Body of pancreas (tissue), 4 donors: ENCODE measurements around the gene SYT9. TPM values are rescaled to one million over a fixed set of nuclear protein-coding genes. Genes with fewer than 3 reads are reported as not detected.

Experiments used
- ATAC-seq: fragments of 150-250 bp; one replicate; pipeline ENCODE4 v1.9.1; 2016
- DNase-seq, 4 donors: peaks; one replicate each; pipeline ENCODE4 v3.0.0-alpha.2; 2019
- H3K27ac ChIP-seq, 4 donors: fragments of 200-600 bp; sonication (generic); 1 replicate in 3 of 4; 2 replicates in 1 of 4; pipeline versions ENCODE4 v1.5.1 to v1.6.1; 2016 to 2019; ENCODE audit warnings: mild to moderate bottlenecking in 1 of 4, mixed read lengths in 1 of 4, moderate library complexity in 1 of 4
- H3K27me3 ChIP-seq, 2 donors: fragments of 200-600 bp; sonication (generic); one replicate each; pipeline ENCODE4 v1.6.0; 2016; ENCODE audit warnings: mild to moderate bottlenecking in 1 of 2
- H3K36me3 ChIP-seq, 2 donors: fragments of 200-600 bp; sonication (generic); replicated peaks in 1 of 2; 2 replicates each; pipeline ENCODE4 v1.5.1; 2016; ENCODE audit warnings: low read depth in 2 of 2; ENCODE audit not compliant: insufficient read depth in 1 of 2
- H3K4me1 ChIP-seq: fragments of 200-600 bp; sonication (generic); one replicate; pipeline ENCODE4 v1.6.0; 2016
- H3K4me3 ChIP-seq, 2 donors: fragments of 200-600 bp; sonication (generic); 1 replicate in 1 of 2; 2 replicates in 1 of 2; pipeline ENCODE4 v1.5.1; 2016 to 2019
- H3K9me3 ChIP-seq, 3 donors: fragments of 200-600 bp; sonication (generic); 1 replicate in 2 of 3; 2 replicates in 1 of 3; pipeline ENCODE4 v1.5.1; 2016
- POLR2A ChIP-seq, 3 donors: fragments of 450-650 bp; IDR thresholded peaks; one replicate each; pipeline ENCODE4 v1.6.1; 2016; ENCODE audit warnings: antibody characterized with exemption in 3 of 3, mild to moderate bottlenecking in 2 of 3
- WGBS, 2 donors: methylation state at CpG; one replicate each; pipeline ENCODE4 v1.1.5; 2017; 5-methylcytosine and 5-hydroxymethylcytosine counted together
- intact Hi-C: fragments of 100-400 bp; cut with DNase I; formaldehyde crosslinking; loops from one replicate; pipeline ENCODE4 v1.15.1; 2023
- total RNA-seq, 2 donors: library from RNA; depleted of rRNA; stranded (reverse); fragments of >200 nt; gene quantifications; one replicate each; pipeline ENCODE4 v1.1.0, GENCODE V29; 2016
- TF ChIP-seq, protein P1 (sequence below), 7 experiments: fragments of 450-650 bp in 4 of 7; fragments of 200-600 bp in 3 of 7; sonication (generic) in 3 of 7; IDR thresholded peaks; one replicate each; pipeline ENCODE4 v1.5.1; 2016 to 2019; ENCODE audit warnings: antibody characterized with exemption in 7 of 7

The SYT9 gene
- total RNA-seq, 2 donors from 2014 or later, result 1.0 TPM; not detected in 1

DNA sequence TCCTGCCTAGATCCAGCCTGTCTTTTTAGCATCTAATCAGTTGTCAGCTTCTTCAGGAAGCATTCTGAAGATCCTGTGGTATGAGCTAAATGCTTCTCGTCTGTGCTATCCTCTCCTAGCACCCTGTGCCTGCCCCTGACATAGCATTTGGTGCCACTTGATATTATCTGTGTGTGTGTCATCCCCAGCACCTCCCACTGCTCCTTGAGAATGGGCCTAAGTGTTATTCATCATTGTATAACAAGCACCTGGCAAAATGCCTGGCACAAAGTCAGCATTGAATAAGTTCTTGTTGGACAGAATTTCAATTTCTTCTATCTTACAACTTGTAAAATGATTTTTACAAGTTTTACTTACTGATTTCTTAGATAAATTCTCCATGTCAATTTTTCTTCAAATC is 205.5 kb downstream of the SYT9 start:
- Histone ChIP-seq H3K36me3 (no peaks in the 10 kb centered on the region), H3K9me3 (no peaks in the 10 kb centered on the region), H3K4me3 (no peak overlapping the region), H3K4me1 (no peaks in the 10 kb centered on the region), H3K27me3 (no peaks in the 10 kb centered on the region), H3K27ac (no peak overlapping the region)
- ATAC-seq (no peak), DNase-seq (no peak)
- WGBS, 2 donors, result 60 to 95% methylated on average over 1 of the region's 1 CpG
- intact Hi-C loops, result no loop called here
- TF ChIP-seq, protein P1, sequence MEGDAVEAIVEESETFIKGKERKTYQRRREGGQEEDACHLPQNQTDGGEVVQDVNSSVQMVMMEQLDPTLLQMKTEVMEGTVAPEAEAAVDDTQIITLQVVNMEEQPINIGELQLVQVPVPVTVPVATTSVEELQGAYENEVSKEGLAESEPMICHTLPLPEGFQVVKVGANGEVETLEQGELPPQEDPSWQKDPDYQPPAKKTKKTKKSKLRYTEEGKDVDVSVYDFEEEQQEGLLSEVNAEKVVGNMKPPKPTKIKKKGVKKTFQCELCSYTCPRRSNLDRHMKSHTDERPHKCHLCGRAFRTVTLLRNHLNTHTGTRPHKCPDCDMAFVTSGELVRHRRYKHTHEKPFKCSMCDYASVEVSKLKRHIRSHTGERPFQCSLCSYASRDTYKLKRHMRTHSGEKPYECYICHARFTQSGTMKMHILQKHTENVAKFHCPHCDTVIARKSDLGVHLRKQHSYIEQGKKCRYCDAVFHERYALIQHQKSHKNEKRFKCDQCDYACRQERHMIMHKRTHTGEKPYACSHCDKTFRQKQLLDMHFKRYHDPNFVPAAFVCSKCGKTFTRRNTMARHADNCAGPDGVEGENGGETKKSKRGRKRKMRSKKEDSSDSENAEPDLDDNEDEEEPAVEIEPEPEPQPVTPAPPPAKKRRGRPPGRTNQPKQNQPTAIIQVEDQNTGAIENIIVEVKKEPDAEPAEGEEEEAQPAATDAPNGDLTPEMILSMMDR (IDR thresholded peaks at IDR 0.05), result no peak
- no peak for TF ChIP-seq POLR2A (IDR thresholded peaks at IDR 0.05)

DNA sequence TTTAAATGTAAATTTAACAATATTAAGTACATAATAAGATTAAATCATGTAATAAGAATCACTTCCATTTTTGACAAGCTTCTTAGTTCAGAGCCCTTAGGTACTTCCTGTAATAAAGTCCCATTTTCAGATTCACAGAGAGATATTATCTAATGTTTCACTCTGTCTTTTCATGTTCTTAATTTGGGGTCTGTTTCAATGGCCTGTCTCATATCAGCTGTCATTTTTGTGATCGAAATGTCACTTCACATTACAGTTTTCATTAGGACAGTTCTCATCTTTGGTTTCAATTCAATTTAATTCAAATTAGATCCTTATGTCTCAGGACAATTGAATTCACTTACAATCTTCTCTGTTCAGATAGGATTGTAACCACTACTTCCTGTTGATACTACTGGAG is 211.0 kb downstream of the SYT9 start:
- Histone ChIP-seq H3K36me3 (no peaks in the 10 kb centered on the region), H3K9me3 (no peaks in the 10 kb centered on the region), H3K27me3 (no peaks in the 10 kb centered on the region), H3K4me1 (no peaks in the 10 kb centered on the region), H3K4me3 (no peak overlapping the region), H3K27ac (no peak overlapping the region)
- no peak for ATAC-seq
- TF ChIP-seq POLR2A (IDR thresholded peaks at IDR 0.05), result no peak
- TF ChIP-seq, protein P1 (IDR thresholded peaks at IDR 0.05), result no peak
- 93 to 97% methylated on average over 1 of the region's 1 CpG for WGBS, 2 donors
- intact Hi-C loops, result no loop called here
- no peak for DNase-seq

DNA sequence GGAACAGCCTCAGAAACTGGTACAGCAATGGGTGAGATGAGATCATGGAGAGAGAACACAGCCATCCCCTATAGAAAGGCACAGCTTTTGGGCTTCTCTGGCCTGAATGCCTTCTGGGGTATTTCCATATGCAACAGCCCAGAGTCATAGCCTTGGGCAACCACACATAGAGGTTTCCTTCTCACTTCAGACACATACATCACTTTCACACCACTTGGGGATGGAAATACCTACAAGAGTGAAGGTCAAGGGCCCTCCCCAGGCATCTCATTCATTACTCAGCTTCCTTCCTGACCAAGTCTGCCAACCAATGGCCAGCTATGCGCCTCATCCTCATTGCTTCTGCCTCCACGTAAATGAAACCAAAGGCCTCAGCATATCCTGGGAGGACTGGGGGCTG is 215.9 kb downstream of the SYT9 start:
- no peak for TF ChIP-seq POLR2A (IDR thresholded peaks at IDR 0.05)
- TF ChIP-seq, protein P1 (IDR thresholded peaks at IDR 0.05), result no peak
- WGBS, 2 donors, result 83 to 84% methylated on average over 2 of the region's 2 CpGs
- DNase-seq (no peak), ATAC-seq (no peak)
- H3K4me1 ChIP-seq, result no peaks in the 10 kb centered on the region
- H3K36me3 ChIP-seq, result no peaks in the 10 kb centered on the region
- intact Hi-C loops, result no loop called here
- H3K4me3 ChIP-seq, result no peak overlapping the region
- H3K27me3 ChIP-seq, result no peaks in the 10 kb centered on the region
- no peaks in the 10 kb centered on the region for H3K9me3 ChIP-seq
- H3K27ac ChIP-seq, result no peak overlapping the region

DNA sequence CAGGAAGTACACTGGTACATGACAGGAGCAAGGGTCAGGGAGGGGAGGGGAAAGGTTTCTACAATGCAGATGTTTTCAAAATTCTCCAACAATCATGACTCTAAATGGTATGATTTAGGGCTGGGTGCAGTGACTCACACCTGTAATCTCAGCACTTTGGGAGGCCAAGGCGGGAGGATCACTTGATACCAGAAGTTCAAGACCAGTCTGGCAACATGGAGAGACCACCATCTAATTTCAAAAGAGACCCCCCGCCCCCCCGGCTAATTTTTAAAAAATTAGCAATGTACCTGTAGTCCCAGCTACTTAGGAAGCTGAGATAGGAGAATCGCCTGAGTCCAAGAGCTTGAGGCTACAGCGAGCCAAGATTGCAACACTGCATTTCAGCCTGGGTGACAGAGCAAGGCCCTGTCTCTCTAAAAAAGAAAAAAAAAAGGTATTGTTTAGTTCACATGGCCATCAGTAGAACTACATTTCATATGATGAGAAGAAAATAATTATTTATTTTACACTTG is 217.7 kb downstream of the SYT9 start:
- Histone ChIP-seq H3K4me1 (no peaks in the 10 kb centered on the region), H3K27ac (no peak overlapping the region), H3K9me3 (no peaks in the 10 kb centered on the region), H3K27me3 (no peaks in the 10 kb centered on the region), H3K36me3 (no peaks in the 10 kb centered on the region), H3K4me3 (no peak overlapping the region)
- ATAC-seq (no peak), DNase-seq (no peak)
- WGBS, 2 donors, result 87 to 90% methylated on average over 5 of the region's 5 CpGs
- no peak for TF ChIP-seq POLR2A (IDR thresholded peaks at IDR 0.05)
- TF ChIP-seq, protein P1 (IDR thresholded peaks at IDR 0.05), result no peak
- intact Hi-C loops, result no loop called here

DNA sequence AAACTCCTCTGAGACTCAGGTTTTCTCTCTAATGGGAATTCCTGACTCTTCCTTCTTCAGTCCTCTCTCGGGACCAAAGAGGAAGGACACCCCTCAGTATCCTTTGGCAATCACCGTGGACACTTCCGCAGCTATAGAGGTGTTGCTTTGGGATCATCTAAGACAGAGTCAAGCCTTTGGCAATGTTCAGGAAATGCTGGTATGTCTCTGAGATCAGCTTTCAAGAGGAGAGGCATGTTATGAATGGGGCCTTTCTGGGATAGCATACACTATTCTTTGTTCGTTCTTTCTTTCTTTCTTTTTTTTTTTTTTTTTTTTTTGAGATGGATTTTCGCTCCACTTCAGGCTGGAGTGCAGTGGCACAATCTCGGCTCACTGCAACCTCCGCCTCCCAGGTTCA is 219.4 kb downstream of the SYT9 start:
- no peak for DNase-seq
- H3K4me1 ChIP-seq, result no peaks in the 10 kb centered on the region
- WGBS, 2 donors, result 85 to 94% methylated on average over 7 of the region's 7 CpGs
- H3K4me3 ChIP-seq, result no peak overlapping the region
- H3K9me3 ChIP-seq, result no peaks in the 10 kb centered on the region
- intact Hi-C loops, result no loop called here
- ATAC-seq, result no peak
- TF ChIP-seq POLR2A (IDR thresholded peaks at IDR 0.05), result no peak
- TF ChIP-seq, protein P1 (IDR thresholded peaks at IDR 0.05), result no peak
- no peaks in the 10 kb centered on the region for H3K36me3 ChIP-seq
- H3K27ac ChIP-seq, result no peak overlapping the region
- no peaks in the 10 kb centered on the region for H3K27me3 ChIP-seq
